Keratinocyte (primary cell): ENCODE data around the gene TASOR.

Experiments
- CTCF ChIP-seq, 3 experiments: IDR thresholded peaks in 1 of 3; conservative IDR thresholded peaks in 1 of 3; optimal IDR thresholded peaks in 1 of 3; 2 replicates in 2 of 3; 3 replicates in 1 of 3; pipeline versions ENCODE3 to v1.5.1; 2011; ENCODE audit warnings: low read length in 3 of 3, mild to moderate bottlenecking in 3 of 3, moderate library complexity in 2 of 3, control low read depth in 1 of 3, inconsistent platforms in 1 of 3; ENCODE audit not compliant: insufficient read depth in 2 of 3; ENCODE audit errors: extremely low read depth in 1 of 3
- EZH2 ChIP-seq: IDR thresholded peaks from one replicate; pipeline ENCODE4 v1.6.1; 2012; ENCODE audit warnings: inconsistent platforms, mild to moderate bottlenecking, low read length, moderate library complexity

GRCh38 chr3:56693750-56694149 lies 10.7 kb upstream of the TASOR start:
- no peak for TF ChIP-seq CTCF (optimal IDR thresholded peaks at IDR 0.05 in 1 of 3, IDR thresholded peaks at IDR 0.05 in 1 of 3, conservative IDR thresholded peaks at IDR 0.05 in 1 of 3; ENCODE audit: extremely low read depth in 1 of 3, insufficient read depth in 2 of 3, low read length in 3 of 3)
- TF ChIP-seq EZH2, result no peak
